ENCODE results near the gene PPP1R1C. TPM values are rescaled to one million over a fixed set of nuclear protein-coding genes. Genes with fewer than 3 reads are reported as not detected.

The PPP1R1C gene
- total RNA-seq, 4 donors from 2014 or later, result 0.58 TPM; not detected in 3

- Histone ChIP-seq H3K36me3 (no peaks in the 10 kb centered on the region), H3K27ac (no peak overlapping the region), H3K9me3 (no peaks in the 10 kb centered on the region), H3K27me3 (no peaks in the 10 kb centered on the region), H3K4me1 (no peaks in the 10 kb centered on the region), H3K4me3 (no peak overlapping the region)
- WGBS, 2 donors (ENCODE audit: low coverage in 1 of 2), result 91% methylated on average over 2 of the region's 2 CpGs; no CpG with 5 or more reads in 1 of the 2 donors
- ATAC-seq, result no peak
- TF ChIP-seq CTCF (IDR thresholded peaks at IDR 0.05), result no peak
- no peak for TF ChIP-seq POLR2AphosphoS5 (IDR thresholded peaks at IDR 0.05)
- TF ChIP-seq EP300 (IDR thresholded peaks at IDR 0.05), result no peak
- TF ChIP-seq POLR2A (IDR thresholded peaks at IDR 0.05), result no peak
Observed at GRCh38 chr2:182166406-182166805, 180.8 kb downstream of the PPP1R1C start.

GRCh38 chr2:182166841-182167240, 181.2 kb downstream of the PPP1R1C start:
- H3K27ac ChIP-seq, result no peak overlapping the region
- WGBS, 2 donors (ENCODE audit: low coverage in 1 of 2), result 73 to 83% methylated on average over 1 to 2 of the region's 2 CpGs
- ATAC-seq, result no peak

More at GRCh38 chr2:182166841-182167240, 181.2 kb downstream of the PPP1R1C start:
- Histone ChIP-seq H3K9me3 (no peaks in the 10 kb centered on the region), H3K36me3 (no peaks in the 10 kb centered on the region), H3K4me3 (no peak overlapping the region), H3K4me1 (no peaks in the 10 kb centered on the region), H3K27me3 (no peaks in the 10 kb centered on the region)
- TF ChIP-seq POLR2A (IDR thresholded peaks at IDR 0.05) (no peak), EP300 (IDR thresholded peaks at IDR 0.05) (no peak), POLR2AphosphoS5 (IDR thresholded peaks at IDR 0.05) (no peak), CTCF (IDR thresholded peaks at IDR 0.05) (no peak)

Small RNA genes lying within 50 kb of the gene (small RNA-seq; reads per million reads assigned to genes)
- gene RNA5SP113, result 0 to 0.82 (median 0.21) reads per million in 4 donors

Other genes with a start within 250 kb of the PPP1R1C start
- gene ITPRID2, start 94.1 kb upstream of the PPP1R1C start, total RNA-seq, result 100 to 1,000 TPM; 106 to 127 (median 116) TPM

Measured in gastroesophageal sphincter (tissue), 4 donors.